ENCODE data around the gene MCRIP1. TPM values are rescaled to one million over a fixed set of nuclear protein-coding genes. Genes with fewer than 3 reads are reported as not detected.

The MCRIP1 gene
- total and polyA plus RNA-seq, 4 experiments from 2014 or later = 65.8 to 87.2 (median 68.9) TPM

- Histone ChIP-seq H3K27ac (ENCODE audit: low read depth, low read length) (no peak overlapping the region), H3K9me3 (ENCODE audit: control insufficient read depth in 1 of 2, low read length in 2 of 2) (no peaks in the 10 kb centered on the region), H3K4me3 (ENCODE audit: low read length in 2 of 2) (no peak overlapping the region), H3K4me1 (ENCODE audit: insufficient read depth, low read length) (no peaks in the 10 kb centered on the region), H3K36me3 (ENCODE audit: insufficient read depth, low read length) (peaks cover 43% of the 10 kb centered on the region), H3K27me3 (ENCODE audit: insufficient read depth, low read length) (no peaks in the 10 kb centered on the region)
- Mint-ChIP-seq H3K4me1 (peaks cover 0 to 15% (median under 1%) of the 10 kb centered on the region in 4 donors), H3K36me3 (peaks cover 11 to 42% of the 10 kb centered on the region in 2 donors), H3K9me3 (no peaks in the 10 kb centered on the region), H3K4me3 (no peak overlapping the region), H3K27ac (no peak overlapping the region), H3K27me3 (no peaks in the 10 kb centered on the region)
- intact Hi-C loops (cut with micrococcal nuclease) = no loop called here
- POLR2A ChIA-PET (ENCODE audit: partially characterized antibody) = interaction anchor here (1.1 kb wide), 2 partner anchors 9 to 20 kb away, joined by 3 to 4 read pairs; partner anchors contain the start of gene MCRIP1
- CTCF ChIA-PET (ENCODE audit: partially characterized antibody) = interaction anchor here (0.8 kb wide), 1 partner anchor 15 kb away, joined by 6 read pairs; no protein-coding TSS in a partner anchor
- no peak for DNase-seq
Measured at GRCh38 chr17:81852237-81852636, 19.1 kb upstream of the MCRIP1 start.

- no peaks in the 10 kb centered on the region for H3K27me3 Mint-ChIP-seq
- H3K36me3 ChIP-seq (ENCODE audit: insufficient read depth, low read length) = peaks cover 51% of the 10 kb centered on the region
- no peaks in the 10 kb centered on the region for H3K9me3 Mint-ChIP-seq
- H3K27ac Mint-ChIP-seq = no peak overlapping the region
- no peak for DNase-seq
- no peak overlapping the region for H3K27ac ChIP-seq (ENCODE audit: low read depth, low read length)
- no peak overlapping the region for H3K4me3 Mint-ChIP-seq
- H3K27me3 ChIP-seq (ENCODE audit: insufficient read depth, low read length) = no peaks in the 10 kb centered on the region
- POLR2A ChIA-PET (ENCODE audit: partially characterized antibody) = interaction anchor here (1.1 kb wide), 1 partner anchor 10 kb away, joined by 4 read pairs; no protein-coding TSS in a partner anchor
- CTCF ChIA-PET (ENCODE audit: partially characterized antibody) = interaction anchor here (0.8 kb wide), 1 partner anchor 14 kb away, joined by 6 read pairs; no protein-coding TSS in a partner anchor
- H3K4me1 Mint-ChIP-seq = peaks cover 0 to 13% (median 0%) of the 10 kb centered on the region in 4 donors
- H3K4me1 ChIP-seq (ENCODE audit: insufficient read depth, low read length) = no peaks in the 10 kb centered on the region
- no peak overlapping the region for H3K4me3 ChIP-seq (ENCODE audit: low read length in 2 of 2)
- intact Hi-C loops (cut with micrococcal nuclease) = no loop called here
- H3K9me3 ChIP-seq (ENCODE audit: control insufficient read depth in 1 of 2, low read length in 2 of 2) = no peaks in the 10 kb centered on the region
- peaks cover 11 to 48% of the 10 kb centered on the region in 2 donors for H3K36me3 Mint-ChIP-seq
Measured at GRCh38 chr17:81851423-81851822, 18.3 kb upstream of the MCRIP1 start.

GRCh38 chr17:81849457-81849856 lies 16.4 kb upstream of the MCRIP1 start:
- POLR2A ChIA-PET (ENCODE audit: partially characterized antibody) = no interaction called here
- no peaks in the 10 kb centered on the region for H3K4me1 ChIP-seq (ENCODE audit: insufficient read depth, low read length)
- Mint-ChIP-seq H3K36me3 (peaks cover 23 to 52% of the 10 kb centered on the region in 2 donors), H3K27ac (no peak overlapping the region), H3K4me3 (no peak overlapping the region), H3K9me3 (no peaks in the 10 kb centered on the region), H3K4me1 (peaks cover 0 to 4% (median 0%) of the 10 kb centered on the region in 4 donors), H3K27me3 (no peaks in the 10 kb centered on the region)
- no peak for DNase-seq
- H3K36me3 ChIP-seq (ENCODE audit: insufficient read depth, low read length) = peaks cover 60% of the 10 kb centered on the region
- H3K9me3 ChIP-seq (ENCODE audit: control insufficient read depth in 1 of 2, low read length in 2 of 2) = no peaks in the 10 kb centered on the region
- CTCF ChIA-PET (ENCODE audit: partially characterized antibody) = no interaction called here
- intact Hi-C loops (cut with micrococcal nuclease) = no loop called here
- H3K27me3 ChIP-seq (ENCODE audit: insufficient read depth, low read length) = no peaks in the 10 kb centered on the region
- H3K27ac ChIP-seq (ENCODE audit: low read depth, low read length) = no peak overlapping the region
- no peak overlapping the region for H3K4me3 ChIP-seq (ENCODE audit: low read length in 2 of 2)

GRCh38 chr17:81846743-81847689 lies 13.9 kb upstream of the MCRIP1 start:
- H3K9me3 ChIP-seq (ENCODE audit: control insufficient read depth in 1 of 2, low read length in 2 of 2) = no peaks in the 10 kb centered on the region
- no peaks in the 10 kb centered on the region for H3K4me1 ChIP-seq (ENCODE audit: insufficient read depth, low read length)
- H3K9me3 Mint-ChIP-seq = peaks cover 0 to 2% (median 0%) of the 10 kb centered on the region in 8 donors
- ChIA-PET CTCF (ENCODE audit: partially characterized antibody) (no interaction called here), POLR2A (ENCODE audit: partially characterized antibody) (interaction anchor here (0.6 to 0.9 kb wide), 2 partner anchors 14 to 112 kb away, joined by 3 read pairs; partner anchors contain the start of gene MCRIP1)
- peaks cover 50% of the 10 kb centered on the region for H3K36me3 ChIP-seq (ENCODE audit: insufficient read depth, low read length)
- no peaks in the 10 kb centered on the region for H3K4me1 Mint-ChIP-seq
- peaks cover 26 to 42% of the 10 kb centered on the region in 2 donors for H3K36me3 Mint-ChIP-seq
- intact Hi-C loops (cut with micrococcal nuclease) = no loop called here
- no peak overlapping the region for H3K27ac ChIP-seq (ENCODE audit: low read depth, low read length)
- H3K27me3 Mint-ChIP-seq = no peaks in the 10 kb centered on the region
- no peak for DNase-seq
- no peak overlapping the region for H3K27ac Mint-ChIP-seq
- H3K4me3 Mint-ChIP-seq = no peak overlapping the region
- no peaks in the 10 kb centered on the region for H3K27me3 ChIP-seq (ENCODE audit: insufficient read depth, low read length)
- H3K4me3 ChIP-seq (ENCODE audit: low read length in 2 of 2) = no peak overlapping the region

GRCh38 chr17:81845881-81846742 lies 13.0 kb upstream of the MCRIP1 start:
- no peaks in the 10 kb centered on the region for H3K27me3 Mint-ChIP-seq
- no peaks in the 10 kb centered on the region for H3K4me1 Mint-ChIP-seq
- DNase-seq = no peak
- H3K27me3 ChIP-seq (ENCODE audit: insufficient read depth, low read length) = no peaks in the 10 kb centered on the region
- peaks cover 0 to 2% (median 0%) of the 10 kb centered on the region in 8 donors for H3K9me3 Mint-ChIP-seq
- H3K27ac Mint-ChIP-seq = no peak overlapping the region
- H3K27ac ChIP-seq (ENCODE audit: low read depth, low read length) = no peak overlapping the region
- no peak overlapping the region for H3K4me3 Mint-ChIP-seq
- H3K36me3 Mint-ChIP-seq = peaks cover 19 to 33% of the 10 kb centered on the region in 2 donors
- POLR2A ChIA-PET (ENCODE audit: partially characterized antibody) = interaction anchor here (1.7 kb wide), 1 partner anchor 9 kb away, joined by 4 read pairs; no protein-coding TSS in a partner anchor
- no peaks in the 10 kb centered on the region for H3K9me3 ChIP-seq (ENCODE audit: control insufficient read depth in 1 of 2, low read length in 2 of 2)
- H3K4me3 ChIP-seq (ENCODE audit: low read length in 2 of 2) = no peak overlapping the region
- peaks cover 41% of the 10 kb centered on the region for H3K36me3 ChIP-seq (ENCODE audit: insufficient read depth, low read length)
- intact Hi-C loops (cut with micrococcal nuclease) = no loop called here
- CTCF ChIA-PET (ENCODE audit: partially characterized antibody) = no interaction called here
- H3K4me1 ChIP-seq (ENCODE audit: insufficient read depth, low read length) = no peaks in the 10 kb centered on the region

- intact Hi-C loops (cut with micrococcal nuclease) = no loop called here
- Mint-ChIP-seq H3K27me3 (no peaks in the 10 kb centered on the region), H3K9me3 (peaks cover 0 to 2% (median 0%) of the 10 kb centered on the region in 8 donors), H3K4me1 (no peaks in the 10 kb centered on the region), H3K36me3 (peaks cover 19 to 32% of the 10 kb centered on the region in 2 donors), H3K27ac (no peak overlapping the region), H3K4me3 (no peak overlapping the region)
- POLR2A ChIA-PET (ENCODE audit: partially characterized antibody) = interaction anchor here (1.7 kb wide), 1 partner anchor 10 kb away, joined by 4 read pairs; no protein-coding TSS in a partner anchor
- Histone ChIP-seq H3K4me3 (ENCODE audit: low read length in 2 of 2) (no peak overlapping the region), H3K4me1 (ENCODE audit: insufficient read depth, low read length) (no peaks in the 10 kb centered on the region), H3K27ac (ENCODE audit: low read depth, low read length) (no peak overlapping the region), H3K9me3 (ENCODE audit: control insufficient read depth in 1 of 2, low read length in 2 of 2) (no peaks in the 10 kb centered on the region), H3K36me3 (ENCODE audit: insufficient read depth, low read length) (peaks cover 41% of the 10 kb centered on the region), H3K27me3 (ENCODE audit: insufficient read depth, low read length) (no peaks in the 10 kb centered on the region)
- DNase-seq = no peak
- CTCF ChIA-PET (ENCODE audit: partially characterized antibody) = no interaction called here
Measured at GRCh38 chr17:81845361-81845760, 12.3 kb upstream of the MCRIP1 start.

All from CD4-positive, alpha-beta memory T cell (primary cell).